Measurements from ENCODE around the gene NOL3.

Gene NOL3

DNA sequence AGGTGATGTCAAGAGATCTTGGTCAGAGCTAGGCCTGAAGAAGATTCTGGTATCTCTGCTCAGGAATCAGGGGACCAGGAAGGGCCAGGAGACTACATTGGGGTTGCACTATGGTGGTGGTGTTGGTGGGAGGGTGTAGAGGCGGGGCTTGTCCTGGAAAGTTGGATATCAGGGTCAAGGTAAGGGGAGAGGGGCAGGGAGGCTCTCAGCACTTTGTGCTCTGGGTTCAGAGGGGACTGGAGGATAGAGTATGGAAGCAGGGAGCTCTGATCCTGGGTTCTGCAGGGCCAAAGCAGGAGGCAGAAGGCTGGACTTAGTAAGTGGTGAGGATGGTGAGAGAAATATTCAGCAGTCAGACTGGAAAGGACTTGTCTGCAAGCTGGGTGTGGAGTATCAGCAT is 3.0 kb downstream of the NOL3 start:
- no peak for TF ChIP-seq CTCF (IDR thresholded peaks at IDR 0.05)
- DNase-seq = no peak
- H3K4me1 ChIP-seq = peaks cover 7 to 69% (median 59%) of the 10 kb centered on the region in 4 donors
- no peaks in the 10 kb centered on the region for H3K9me3 ChIP-seq
- peak overlapping the region; percentile 92 to 96 for H3K27ac ChIP-seq
- H3K27me3 ChIP-seq = no peaks in the 10 kb centered on the region
- peak overlapping the region; percentile 54 to 65 for H3K4me3 ChIP-seq
- H3K36me3 ChIP-seq = peaks cover 0 to 12% (median 6%) of the 10 kb centered on the region in 3 donors
- intact Hi-C loops (cut with DNase I; ENCODE audit: low total_unique reads) = no loop called here

DNA sequence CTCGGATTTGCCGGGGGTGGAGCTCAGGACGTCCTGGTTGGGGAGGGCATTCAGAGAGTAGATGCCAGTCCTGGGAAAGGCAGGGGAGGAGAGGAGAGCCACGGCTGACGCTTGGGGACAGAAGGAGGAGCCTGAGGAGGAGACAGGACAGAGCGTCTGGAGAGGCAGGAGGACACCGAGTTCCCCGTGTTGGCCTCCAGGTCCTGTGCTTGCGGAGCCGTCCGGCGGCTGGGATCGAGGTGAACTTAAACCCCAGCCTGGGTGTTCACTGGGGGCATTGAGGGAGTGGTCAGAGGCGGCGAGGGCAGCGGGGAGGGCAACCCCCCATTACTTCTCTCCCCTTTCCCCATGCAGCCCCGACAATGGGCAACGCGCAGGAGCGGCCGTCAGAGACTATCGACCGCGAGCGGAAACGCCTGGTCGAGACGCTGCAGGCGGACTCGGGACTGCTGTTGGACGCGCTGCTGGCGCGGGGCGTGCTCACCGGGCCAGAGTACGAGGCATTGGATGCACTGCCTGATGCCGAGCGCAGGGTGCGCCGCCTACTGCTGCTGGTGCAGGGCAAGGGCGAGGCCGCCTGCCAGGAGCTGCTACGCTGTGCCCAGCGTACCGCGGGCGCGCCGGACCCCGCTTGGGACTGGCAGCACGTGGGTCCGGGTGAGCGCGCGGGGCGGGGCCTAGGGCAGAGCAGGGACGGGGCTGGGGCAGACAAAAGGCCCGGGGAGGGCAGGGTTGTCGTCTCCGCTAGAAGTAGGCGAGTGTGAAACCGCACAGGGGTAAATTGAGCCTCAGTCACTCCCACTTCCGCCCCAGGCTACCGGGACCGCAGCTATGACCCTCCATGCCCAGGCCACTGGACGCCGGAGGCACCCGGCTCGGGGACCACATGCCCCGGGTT is 3.7 kb downstream of the NOL3 start:
- DNase-seq = peak; percentile 91 to 97
- H3K4me1 ChIP-seq = peaks cover 7 to 68% (median 62%) of the 10 kb centered on the region in 4 donors
- intact Hi-C loops (cut with DNase I; ENCODE audit: low total_unique reads) = no loop called here

GRCh38 chr16:67174706-67175231 is 4.4 kb downstream of the NOL3 start:
- Histone ChIP-seq H3K4me1 (peaks cover 7 to 61% (median 55%) of the 10 kb centered on the region in 4 donors), H3K27ac (peak overlapping the region; percentile 92 to 96), H3K36me3 (peaks cover 0 to 12% (median 6%) of the 10 kb centered on the region in 3 donors), H3K4me3 (peak overlapping the region; percentile 54 to 65), H3K9me3 (no peaks in the 10 kb centered on the region), H3K27me3 (no peaks in the 10 kb centered on the region)
- DNase-seq = no peak
- intact Hi-C loops (cut with DNase I; ENCODE audit: low total_unique reads) = no loop called here
- TF ChIP-seq CTCF (IDR thresholded peaks at IDR 0.05) = no peak

More for the DNA sequence above, 3.7 kb downstream of the NOL3 start:
- Histone ChIP-seq H3K36me3 (peaks cover 0 to 12% (median 6%) of the 10 kb centered on the region in 3 donors), H3K27ac (peak overlapping the region; percentile 92 to 96), H3K4me3 (peak overlapping the region; percentile 54 to 65), H3K27me3 (no peaks in the 10 kb centered on the region), H3K9me3 (no peaks in the 10 kb centered on the region)
- TF ChIP-seq CTCF (IDR thresholded peaks at IDR 0.05) = peak; percentile 23 to 32

DNA sequence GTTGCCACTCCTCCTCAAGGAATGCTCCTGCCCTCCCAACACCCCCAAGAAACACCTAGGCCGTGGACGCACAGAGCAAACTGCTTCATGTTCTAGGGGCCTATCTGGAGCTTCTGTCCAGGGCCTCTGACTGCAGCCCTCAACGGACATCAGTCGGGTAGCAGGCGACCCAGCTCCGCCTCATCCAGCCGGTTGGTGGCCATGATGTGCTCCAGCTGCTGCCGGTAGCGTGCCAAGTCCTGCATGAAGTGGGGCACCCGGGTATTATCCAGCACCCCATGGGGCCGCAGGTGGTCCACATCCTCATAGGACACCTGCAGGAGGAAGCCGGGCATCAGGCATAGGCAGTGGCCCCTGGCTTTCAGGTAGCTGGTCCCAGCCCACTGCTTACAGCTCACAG is 6.3 kb downstream of the NOL3 start:
- Histone ChIP-seq H3K4me3 (no peak overlapping the region), H3K36me3 (peaks cover 0 to 12% (median 6%) of the 10 kb centered on the region in 3 donors), H3K27ac (no peak overlapping the region), H3K4me1 (peaks cover 7 to 51% (median 39%) of the 10 kb centered on the region in 4 donors), H3K9me3 (no peaks in the 10 kb centered on the region), H3K27me3 (no peaks in the 10 kb centered on the region)
- no peak for DNase-seq
- intact Hi-C loops (cut with DNase I; ENCODE audit: low total_unique reads) = no loop called here
- TF ChIP-seq CTCF (IDR thresholded peaks at IDR 0.05) = no peak

DNA sequence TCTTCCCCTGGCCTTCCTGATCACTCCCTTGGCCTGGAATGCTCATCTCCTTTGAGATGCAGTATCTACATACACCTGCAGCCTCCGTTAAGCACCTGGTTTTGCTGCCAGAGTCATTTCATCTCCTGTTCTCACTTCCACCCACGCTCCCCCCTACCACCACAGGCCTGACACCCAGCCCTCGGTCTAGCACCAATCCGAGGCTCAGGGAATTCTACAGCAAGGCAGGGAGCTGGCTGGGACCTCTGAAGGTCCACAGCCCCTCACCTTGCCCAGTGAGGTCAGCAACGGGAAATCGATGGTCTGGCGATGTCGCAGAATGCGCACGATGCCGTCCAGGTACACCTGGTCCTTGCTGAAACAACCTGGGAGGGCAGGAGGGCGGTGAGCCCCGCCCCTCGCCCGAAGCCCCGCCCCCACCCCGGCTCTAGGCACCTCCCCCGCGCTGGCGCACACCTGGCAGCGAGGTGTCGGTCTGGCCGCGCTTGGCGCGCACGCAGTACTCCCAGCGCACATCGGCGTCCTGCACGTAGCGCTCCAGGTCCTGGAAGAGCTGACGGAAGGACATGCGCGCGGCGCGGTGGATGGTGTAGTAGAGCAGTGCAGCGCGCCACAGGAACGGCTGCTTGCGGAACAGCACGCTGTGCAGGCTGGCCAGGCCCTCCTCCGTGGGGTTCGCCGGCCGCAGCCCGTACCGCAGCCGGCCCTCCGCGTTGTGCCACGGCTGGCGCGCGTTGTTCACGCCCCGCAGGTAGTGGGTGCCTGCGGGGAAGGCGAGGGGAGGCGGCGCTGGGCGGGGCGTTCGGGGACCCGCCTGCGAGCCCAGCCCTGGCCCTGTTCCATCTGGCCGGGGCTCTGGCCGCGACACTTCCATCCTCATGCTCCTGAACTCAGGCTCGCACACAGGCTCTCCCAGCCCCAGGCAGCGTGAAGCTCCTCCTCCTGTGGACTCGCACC is 7.7 kb downstream of the NOL3 start:
- peak overlapping the region; percentile 38 to 59 for H3K4me3 ChIP-seq
- peaks cover 7 to 44% (median 39%) of the 10 kb centered on the region in 4 donors for H3K4me1 ChIP-seq
- peak overlapping the region; percentile 50 to 54 for H3K27ac ChIP-seq
- H3K36me3 ChIP-seq = peaks cover 0 to 12% (median 6%) of the 10 kb centered on the region in 3 donors
- intact Hi-C loops (cut with DNase I; ENCODE audit: low total_unique reads) = no loop called here
- H3K27me3 ChIP-seq = no peaks in the 10 kb centered on the region
- no peaks in the 10 kb centered on the region for H3K9me3 ChIP-seq
- DNase-seq = peak; percentile 42 to 85
- no peak for TF ChIP-seq CTCF (IDR thresholded peaks at IDR 0.05)

All from tibial artery (tissue), 4 donors.